GM12878 (cell line): Measurements from ENCODE around the gene FUT7. TPM values are rescaled to one million over a fixed set of nuclear protein-coding genes. Genes with fewer than 3 reads are reported as not detected.

Source experiments
- ATAC-seq: fragments of 200-7000 bp; cut with Tn5 transposase; 3 replicates; pipeline ENCODE4 v1.9.1; 2020; ENCODE audit warnings: mild to moderate bottlenecking, moderate library complexity
- BruUV-seq: library from RNA; stranded (reverse); fragments of 400-500 nt; replicated peaks from 2 replicates; lab custom pipeline; 2021; lab: Mats Ljungman, UMichigan
- CTCF ChIA-PET: fragments of 300-600 bp; sonication (Branson Sonifier 250); formaldehyde crosslinking; extraction: SDS; loops from one replicate; lab custom pipeline; 2021; ENCODE audit warnings: inconsistent platforms; lab: Yijun Ruan, JAX
- POLR2A ChIA-PET: fragments of 350-600 bp; formaldehyde crosslinking; extraction: SDS; loops from one replicate; lab custom pipeline; 2021; ENCODE audit warnings: inconsistent platforms; lab: Charles Lee
- RAD21 ChIA-PET: fragments of 300-600 bp; sonication (Branson Sonifier 250); formaldehyde crosslinking; loops from one replicate; lab custom pipeline; 2023; ENCODE audit warnings: antibody characterized with exemption; ENCODE audit not compliant: unreplicated experiment; lab: Charles Lee
- SMC1A ChIA-PET: fragments of 300-600 bp; sonication (Branson Sonifier 250); formaldehyde crosslinking; loops from one replicate; lab custom pipeline; 2023; ENCODE audit not compliant: unreplicated experiment, uncharacterized antibody; lab: Charles Lee
- DNase-seq: peaks from one replicate; pipeline ENCODE4 v3.0.0-alpha.2; 2011; ENCODE audit warnings: low read depth, low spot score
- FAIRE-seq: peaks from 3 replicates; lab custom pipeline; 2011; peaks lifted over from hg19 to GRCh38; lab: Jason Lieb, UNC
- H2AFZ ChIP-seq: 2 replicates; pipeline ENCODE4 v1.6.0; 2011; ENCODE audit warnings: low read depth, low read length, control low read depth; ENCODE audit not compliant: control insufficient read depth
- H3K27ac ChIP-seq: 2 replicates; pipeline ENCODE4 v1.5.1; 2011; ENCODE audit warnings: control low read depth; ENCODE audit not compliant: control insufficient read depth, insufficient read depth
- H3K27me3 ChIP-seq, 2 experiments: replicated peaks in 1 of 2; 2 replicates each; pipeline versions ENCODE4 v1.6.0 to v1.6.1; 2011; ENCODE audit warnings: low read length in 1 of 2; ENCODE audit not compliant: control insufficient read depth in 2 of 2, insufficient read depth in 2 of 2
- H3K36me3 ChIP-seq, 2 experiments: 2 replicates each; pipeline ENCODE4 v1.5.1; 2011; ENCODE audit warnings: low read length in 1 of 2; ENCODE audit not compliant: control insufficient read depth in 2 of 2, insufficient read depth in 2 of 2
- H3K4me1 ChIP-seq: 2 replicates; pipeline ENCODE4 v1.6.1; 2011; ENCODE audit warnings: mild to moderate bottlenecking, low read length, moderate library complexity, mixed read lengths; ENCODE audit not compliant: control insufficient read depth, insufficient read depth
- H3K4me2 ChIP-seq: 2 replicates; pipeline ENCODE4 v1.6.0; 2011; ENCODE audit warnings: control low read depth; ENCODE audit not compliant: control insufficient read depth, insufficient read depth
- H3K4me3 ChIP-seq: fragments of 200-600 bp; sonication (generic); 2 replicates; pipeline ENCODE4 v1.5.1; 2016
- H3K79me2 ChIP-seq: 2 replicates; pipeline ENCODE4 v1.6.0; 2011; ENCODE audit warnings: low read length; ENCODE audit not compliant: control insufficient read depth, insufficient read depth
- H3K9ac ChIP-seq: 2 replicates; pipeline ENCODE4 v1.8.0; 2011; ENCODE audit warnings: low read length, control low read depth, mixed read lengths; ENCODE audit not compliant: control insufficient read depth, insufficient read depth
- H3K9me3 ChIP-seq: replicated peaks from 3 replicates; pipeline ENCODE4 v1.5.1; 2011; ENCODE audit warnings: mild to moderate bottlenecking, low read length; ENCODE audit not compliant: control insufficient read depth, insufficient read depth
- H4K20me1 ChIP-seq: 2 replicates; pipeline ENCODE4 v1.6.0; 2011; ENCODE audit not compliant: control insufficient read depth, insufficient read depth
- ASH2L ChIP-seq: fragments of 300-600, 200-600 bp; sonication (generic); IDR thresholded peaks from 2 replicates; pipeline ENCODE4 v1.6.1; 2017; ENCODE audit warnings: low read depth, mild to moderate bottlenecking, borderline replicate concordance
- ATF7 ChIP-seq: fragments of 450-650 bp; IDR thresholded peaks from 2 replicates; pipeline ENCODE4 v1.6.1; 2016; ENCODE audit warnings: low read depth, mild to moderate bottlenecking
- BACH1 ChIP-seq: fragments of 450-650 bp; IDR thresholded peaks from 2 replicates; pipeline ENCODE4 v1.6.1; 2017; ENCODE audit warnings: mild to moderate bottlenecking, borderline replicate concordance
- CBX3 ChIP-seq: fragments of 200-600 bp; sonication (generic); IDR thresholded peaks from 2 replicates; pipeline ENCODE4 v1.6.1; 2016; ENCODE audit warnings: low read depth, borderline replicate concordance
- CTCF ChIP-seq, 3 experiments: IDR thresholded peaks in 2 of 3; conservative IDR thresholded peaks in 1 of 3; 2 replicates each; pipeline ENCODE4 v1.5.1; 2011; ENCODE audit warnings: low read depth in 3 of 3, low read length in 3 of 3, mild to moderate bottlenecking in 3 of 3, control low read depth in 2 of 3, moderate library complexity in 2 of 3, inconsistent platforms in 1 of 3, mixed read lengths in 1 of 3; ENCODE audit not compliant: control insufficient read depth in 2 of 3, insufficient read depth in 1 of 3; ENCODE audit errors: extremely low read depth in 1 of 3
- MLLT1 ChIP-seq: fragments of 450-650 bp; IDR thresholded peaks from 2 replicates; pipeline ENCODE4 v1.6.1; 2016; ENCODE audit warnings: mild to moderate bottlenecking
- MTA2 ChIP-seq: fragments of 450-650 bp; IDR thresholded peaks from 2 replicates; pipeline ENCODE4 v1.6.1; 2016; ENCODE audit warnings: low read depth, mild to moderate bottlenecking, moderate library complexity
- NBN ChIP-seq: fragments of 450-650 bp; IDR thresholded peaks from 2 replicates; pipeline ENCODE4 v1.6.1; 2016
- NR2F1 ChIP-seq: fragments of 450-650 bp; conservative IDR thresholded peaks from 2 replicates; pipeline ENCODE4 v1.6.1; 2017; ENCODE audit warnings: mild to moderate bottlenecking
- NRF1 ChIP-seq: conservative IDR thresholded peaks from 2 replicates; pipeline ENCODE4 v1.6.1; 2011; ENCODE audit warnings: mild to moderate bottlenecking, low read depth, low read length, improper control_type of control experiment
- RAD21 ChIP-seq: IDR thresholded peaks from 2 replicates; pipeline ENCODE4 v1.6.1; 2011; ENCODE audit warnings: mild to moderate bottlenecking, low read depth, low read length, moderate library complexity; ENCODE audit not compliant: insufficient read depth
- RUNX3 ChIP-seq: IDR thresholded peaks from 2 replicates; pipeline ENCODE4 v1.6.1; 2012; ENCODE audit warnings: low read length, inconsistent platforms
- SMAD5 ChIP-seq: IDR thresholded peaks from 2 replicates; pipeline ENCODE4 v1.6.1; 2016; ENCODE audit warnings: antibody characterized with exemption, low read depth
- SPI1 ChIP-seq: IDR thresholded peaks from 2 replicates; pipeline ENCODE4 v1.6.1; 2011; ENCODE audit warnings: low read depth, mild to moderate bottlenecking, low read length, moderate library complexity, borderline replicate concordance; ENCODE audit not compliant: insufficient read depth
- SUPT20H ChIP-seq: IDR thresholded peaks from 2 replicates; pipeline ENCODE4 v1.6.1; 2011; ENCODE audit warnings: low read depth, mild to moderate bottlenecking, low read length, moderate library complexity, borderline replicate concordance; ENCODE audit not compliant: control insufficient read depth
- TARDBP ChIP-seq: IDR thresholded peaks from 2 replicates; pipeline ENCODE4 v1.6.1; 2016; ENCODE audit warnings: borderline replicate concordance
- TCF12 ChIP-seq: IDR thresholded peaks from 2 replicates; pipeline ENCODE4 v1.6.1; 2011; ENCODE audit warnings: low read depth, mild to moderate bottlenecking, low read length
- WGBS: methylation state at CpG from one replicate; pipeline ENCODE4 v1.1.6; 2016; ENCODE audit warnings: low lambda C conversion rate; ENCODE audit not compliant: insufficient replicate concordance, insufficient coverage; ENCODE audit errors: missing lambda C conversion rate; 5-methylcytosine and 5-hydroxymethylcytosine counted together
- in situ Hi-C: fragments of 300-500 bp; cut with MboI; formaldehyde crosslinking; loops from 9 replicates; pipeline ENCODE4 v1.14.3; 2018; ENCODE audit warnings: mixed read lengths
- intact Hi-C: fragments of 100-400 bp; cut with micrococcal nuclease; formaldehyde crosslinking; loops from one replicate; pipeline ENCODE4 v1.14.2; 2022; ENCODE audit not compliant: unreplicated experiment
- polyA plus RNA-seq, 11 experiments: library from polyadenylated mRNA; depleted of rRNA in 4 of 11; unstranded in 6 of 11; stranded (reverse) in 5 of 11; fragments of >200 nt; fragmentation: Nextera tagmentation in 4 of 11; fragmentation: Illumina TruSeq in 1 of 11; extraction: Ambion mirVana in 4 of 11; extraction: Trizol in 1 of 11; gene quantifications; 1 replicate in 1 of 11; 2 replicates in 10 of 11; pipeline versions ENCODE4 v1.2.1 to v1.2.3, GENCODE V29; 2011 to 2016; ENCODE audit warnings: inconsistent platforms in 2 of 11, missing spikeins in 2 of 11, low read depth in 1 of 11
- total RNA-seq, 4 experiments: library from RNA; depleted of rRNA in 3 of 4; stranded (reverse); fragments of >200 nt in 3 of 4; fragmentation: Illumina TruSeq in 1 of 4; extraction: Trizol in 1 of 4; gene quantifications; 2 replicates each; pipeline versions ENCODE4 v1.2.1 to v1.2.3, GENCODE V29; 2013 to 2021

Gene FUT7
- total and polyA plus RNA-seq, 10 of the 15 experiments (the other 5 are each of a cell fraction or from before 2014, with no cell fraction given), result 0.04 to 0.62 (median 0.20) TPM; not detected in 2

- TF ChIP-seq ATF7 (no peak), TARDBP (no peak), ASH2L (no peak), MLLT1 (no peak), SPI1 (no peak), SMAD5 (no peak), CBX3 (no peak)
- TF ChIP-seq, all 136 proteins: peak for 0
Measured at GRCh38 chr9:137030006-137030405, 1.9 kb downstream of the FUT7 start (continued).

DNA sequence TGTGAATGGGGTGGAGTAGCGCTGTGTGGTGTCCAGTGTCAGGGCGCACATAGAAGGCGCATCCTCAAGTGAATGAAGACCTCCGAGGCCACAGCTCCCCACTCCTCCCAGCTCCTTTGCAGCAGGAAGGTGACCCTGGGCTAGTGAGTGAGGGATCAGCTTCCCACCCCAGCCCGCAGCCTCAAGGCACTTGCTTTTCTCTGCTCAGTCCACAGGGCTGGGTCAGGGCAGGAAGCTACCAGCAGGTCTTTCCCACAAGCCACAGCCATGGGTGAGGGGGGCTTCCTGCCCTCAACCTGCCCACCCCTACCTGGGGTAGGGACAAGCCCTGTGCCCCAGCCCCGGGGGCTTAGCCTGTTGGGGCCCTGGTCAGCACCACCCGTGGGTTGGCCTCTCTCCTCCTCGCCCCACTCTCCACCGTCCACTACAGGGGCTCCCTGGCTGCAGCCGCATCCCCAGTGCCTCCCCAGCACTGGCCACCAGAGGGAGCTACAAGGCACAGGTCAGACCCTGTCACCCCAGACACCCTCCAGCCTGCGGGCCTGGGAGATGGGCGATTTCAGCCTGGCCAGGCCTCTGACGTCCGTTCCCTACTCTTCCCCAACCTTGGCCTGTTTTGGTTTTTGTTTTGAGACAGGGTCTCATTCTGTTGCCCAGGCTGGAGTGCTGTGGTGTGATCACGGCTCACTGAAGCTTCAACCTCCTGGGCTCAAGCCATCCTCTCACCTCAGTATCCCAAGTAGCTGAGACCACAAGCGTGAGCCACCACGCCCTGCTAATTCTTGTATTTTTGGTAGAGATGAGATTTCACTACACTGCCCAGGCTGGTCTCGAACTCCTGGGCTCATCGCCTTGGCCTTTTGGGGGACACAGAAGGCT, 2.6 kb downstream of the FUT7 start:
- WGBS, result under 1% methylated on average over 19 of the region's 19 CpGs
- intact Hi-C loops (no loop called here), in situ Hi-C loops (no loop called here)
- BruUV-seq, result no TSS peak
- DNase-seq (no peak), FAIRE-seq (peak; percentile 91), ATAC-seq (peak; percentile 86)
- ChIA-PET SMC1A (interaction anchor here (0.8 to 2.1 kb wide), 5 partner anchors 39 to 81 kb away, joined by 3 to 14 read pairs (median 4); no protein-coding TSS in a partner anchor), POLR2A (interaction anchor here (0.5 to 1.0 kb wide), 4 partner anchors 37 to 302 kb away, joined by 3 to 5 read pairs (median 4); partner anchors contain the start of genes PAXX and TRAF2), RAD21 (interaction anchor here (0.8 to 2.1 kb wide), 10 partner anchors 18 to 263 kb away, joined by 3 to 23 read pairs (median 4); partner anchors contain the start of genes AJM1 and TRAF2), CTCF (interaction anchor here (0.6 to 4.7 kb wide), 52 partner anchors 10 to 302 kb away, joined by 3 to 65 read pairs (median 5); partner anchors contain the start of genes AJM1, C8G, CLIC3 and MAN1B1)
- H4K20me1 ChIP-seq, result no peaks in the 10 kb centered on the region
- H3K27me3 ChIP-seq, result peaks cover 0 to 2% of the 10 kb centered on the region in 2 experiments; a peak in 2 of 4 replicates
- H3K4me1 ChIP-seq, result peaks cover 41% of the 10 kb centered on the region
- H3K27ac ChIP-seq, result no peak overlapping the region
- peak overlapping the region; percentile 77 for H3K4me2 ChIP-seq
- H2AFZ ChIP-seq, result no peak overlapping the region
- no peak overlapping the region for H3K9ac ChIP-seq
- no peaks in the 10 kb centered on the region for H3K36me3 ChIP-seq
- no peaks in the 10 kb centered on the region for H3K79me2 ChIP-seq
- H3K4me3 ChIP-seq, result no peak overlapping the region
- no peaks in the 10 kb centered on the region for H3K9me3 ChIP-seq
- 0 out of 2 replicates have a peak, but pooled peaks have one; percentile 26 for TF ChIP-seq MTA2
- peak; percentile 94 for TF ChIP-seq NR2F1
- 0 out of 2 replicates have a peak, but pooled peaks have one; percentile 10 for TF ChIP-seq RUNX3
- peak; percentile 84 to 97 (median 93) for TF ChIP-seq CTCF (IDR thresholded peaks at IDR 0.05 in 2 of 3, conservative IDR thresholded peaks at IDR 0.05 in 1 of 3; ENCODE audit: control insufficient read depth in 2 of 3, extremely low read depth in 1 of 3, insufficient read depth in 1 of 3, low read depth in 3 of 3, low read length in 3 of 3)
- no peak for TF ChIP-seq NRF1
- no peak for TF ChIP-seq SUPT20H
- TF ChIP-seq BACH1, result 0 out of 2 replicates have a peak, but pooled peaks have one; percentile 37
- TF ChIP-seq RAD21, result peak; percentile 34; the same call in 1 of the 2 replicates
- 0 out of 2 replicates have a peak, but pooled peaks have one; percentile 18 for TF ChIP-seq TCF12
- 0 out of 2 replicates have a peak, but pooled peaks have one; percentile 14 for TF ChIP-seq NBN
